HCT116 (cell line): ENCODE results near the gene PRKAR2A.
A peak's percentile ranks its signal among the peaks of the same experiment; 100 is the strongest.

ENCODE experiments used
- CTCF ChIP-seq, 3 experiments: fragments of 200-600 bp in 1 of 3; sonication (generic) in 1 of 3; IDR thresholded peaks in 2 of 3; conservative IDR thresholded peaks in 1 of 3; 2 replicates each; pipeline ENCODE4 v1.5.1; 2012 to 2017; ENCODE audit warnings: low read depth in 2 of 3, low read length in 2 of 3, antibody characterized with exemption in 1 of 3, borderline replicate concordance in 1 of 3, control low read depth in 1 of 3, mild to moderate bottlenecking in 1 of 3, mixed read lengths in 1 of 3, mixed run types in 1 of 3, moderate library complexity in 1 of 3; ENCODE audit not compliant: insufficient read depth in 1 of 3
- EZH2 ChIP-seq: fragments of 200-600 bp; sonication (generic); IDR thresholded peaks from 2 replicates; pipeline ENCODE4 v1.6.1; 2017; ENCODE audit warnings: antibody characterized with exemption, mixed run types
- JUND ChIP-seq: IDR thresholded peaks from 2 replicates; pipeline ENCODE4 v1.6.1; 2012
- REST ChIP-seq: IDR thresholded peaks from 2 replicates; pipeline ENCODE4 v1.6.1; 2012; ENCODE audit warnings: low read depth
- SRF ChIP-seq: IDR thresholded peaks from 2 replicates; pipeline ENCODE4 v1.6.1; 2012; ENCODE audit warnings: low read depth

GRCh38 chr3:48716982-48717746 lies 130.5 kb downstream of the PRKAR2A start, which contains the start of gene IP6K2:
- no peak for TF ChIP-seq CTCF (IDR thresholded peaks at IDR 0.05 in 2 of 3, conservative IDR thresholded peaks at IDR 0.05 in 1 of 3; ENCODE audit: borderline replicate concordance in 1 of 3, insufficient read depth in 1 of 3, low read depth in 2 of 3, low read length in 2 of 3)
- no peak for TF ChIP-seq REST
- peak; percentile 71; the same call in 1 of the 2 replicates for TF ChIP-seq SRF
- no peak for TF ChIP-seq EZH2
- TF ChIP-seq JUND = no peak
